Measurements from ENCODE around the gene SPACA1. TPM values are rescaled to one million over a fixed set of nuclear protein-coding genes. Genes with fewer than 3 reads are reported as not detected.
A peak's percentile ranks its signal among the peaks of the same experiment; 100 is the strongest.

The SPACA1 gene
- total RNA-seq, 1 donor from 2014 or later = not detected

GRCh38 chr6:88089708-88090107 is 42.1 kb downstream of the SPACA1 start:
- H3K4me1 Mint-ChIP-seq = no peaks in the 10 kb centered on the region
- Histone ChIP-seq H3K9me3 (ENCODE audit: low read depth) (no peaks in the 10 kb centered on the region), H3K79me2 (ENCODE audit: low read depth) (no peaks in the 10 kb centered on the region), H3K27ac (no peak overlapping the region), H3K4me1 (no peaks in the 10 kb centered on the region), H3F3A (ENCODE audit: low read depth) (no peaks in the 10 kb centered on the region), H3K36me3 (no peaks in the 10 kb centered on the region), H3K4me3 (no peak overlapping the region), H2AFZ (replicated peaks) (peak overlapping the region; percentile 60), H3K27me3 (no peaks in the 10 kb centered on the region), H3K4me2 (no peak overlapping the region), H4K20me1 (ENCODE audit: low read depth) (no peaks in the 10 kb centered on the region), H3K9ac (no peak overlapping the region)
- DNase-seq (ENCODE audit: low spot score) = no peak
- no peak overlapping the region for H3K27ac Mint-ChIP-seq
- no peaks in the 10 kb centered on the region for H3K27me3 Mint-ChIP-seq (ENCODE audit: insufficient read depth, low read depth)
- H3K36me3 Mint-ChIP-seq = no peaks in the 10 kb centered on the region
- TF ChIP-seq, protein P1, sequence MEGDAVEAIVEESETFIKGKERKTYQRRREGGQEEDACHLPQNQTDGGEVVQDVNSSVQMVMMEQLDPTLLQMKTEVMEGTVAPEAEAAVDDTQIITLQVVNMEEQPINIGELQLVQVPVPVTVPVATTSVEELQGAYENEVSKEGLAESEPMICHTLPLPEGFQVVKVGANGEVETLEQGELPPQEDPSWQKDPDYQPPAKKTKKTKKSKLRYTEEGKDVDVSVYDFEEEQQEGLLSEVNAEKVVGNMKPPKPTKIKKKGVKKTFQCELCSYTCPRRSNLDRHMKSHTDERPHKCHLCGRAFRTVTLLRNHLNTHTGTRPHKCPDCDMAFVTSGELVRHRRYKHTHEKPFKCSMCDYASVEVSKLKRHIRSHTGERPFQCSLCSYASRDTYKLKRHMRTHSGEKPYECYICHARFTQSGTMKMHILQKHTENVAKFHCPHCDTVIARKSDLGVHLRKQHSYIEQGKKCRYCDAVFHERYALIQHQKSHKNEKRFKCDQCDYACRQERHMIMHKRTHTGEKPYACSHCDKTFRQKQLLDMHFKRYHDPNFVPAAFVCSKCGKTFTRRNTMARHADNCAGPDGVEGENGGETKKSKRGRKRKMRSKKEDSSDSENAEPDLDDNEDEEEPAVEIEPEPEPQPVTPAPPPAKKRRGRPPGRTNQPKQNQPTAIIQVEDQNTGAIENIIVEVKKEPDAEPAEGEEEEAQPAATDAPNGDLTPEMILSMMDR (IDR thresholded peaks at IDR 0.05) = no peak
- no peak for TF ChIP-seq EZH2phosphoT487 (IDR thresholded peaks at IDR 0.05)
- TF ChIP-seq EZH2 (IDR thresholded peaks at IDR 0.05) = no peak
- no peak overlapping the region for H3K4me3 Mint-ChIP-seq
- H3K9me3 Mint-ChIP-seq = no peaks in the 10 kb centered on the region

GRCh38 chr6:88105741-88106340 is 58.2 kb downstream of the SPACA1 start:
- H3K79me2 ChIP-seq (ENCODE audit: low read depth) = no peaks in the 10 kb centered on the region
- Mint-ChIP-seq H3K36me3 (no peaks in the 10 kb centered on the region), H3K27me3 (ENCODE audit: insufficient read depth, low read depth) (no peaks in the 10 kb centered on the region), H3K9me3 (no peaks in the 10 kb centered on the region), H3K27ac (no peak overlapping the region), H3K4me3 (no peak overlapping the region), H3K4me1 (no peaks in the 10 kb centered on the region)
- H3K27me3 ChIP-seq = no peaks in the 10 kb centered on the region
- H3F3A ChIP-seq (ENCODE audit: low read depth) = no peaks in the 10 kb centered on the region
- TF ChIP-seq EZH2 (IDR thresholded peaks at IDR 0.05) (no peak), EZH2phosphoT487 (IDR thresholded peaks at IDR 0.05) (no peak)
- TF ChIP-seq, protein P1 (IDR thresholded peaks at IDR 0.05) = no peak
- H3K9me3 ChIP-seq (ENCODE audit: low read depth) = no peaks in the 10 kb centered on the region
- no peak overlapping the region for H3K4me2 ChIP-seq
- H4K20me1 ChIP-seq (ENCODE audit: low read depth) = no peaks in the 10 kb centered on the region
- no peak overlapping the region for H3K4me3 ChIP-seq
- H3K9ac ChIP-seq = no peak overlapping the region
- no peaks in the 10 kb centered on the region for H3K4me1 ChIP-seq
- no peaks in the 10 kb centered on the region for H3K36me3 ChIP-seq
- no peak for DNase-seq (ENCODE audit: low spot score)
- no peak overlapping the region for H3K27ac ChIP-seq
- no peak overlapping the region for H2AFZ ChIP-seq (replicated peaks)

- no peaks in the 10 kb centered on the region for H3K4me1 Mint-ChIP-seq
- no peak for TF ChIP-seq EZH2 (IDR thresholded peaks at IDR 0.05)
- TF ChIP-seq EZH2phosphoT487 (IDR thresholded peaks at IDR 0.05) = no peak
- TF ChIP-seq, protein P1 (IDR thresholded peaks at IDR 0.05) = no peak
- no peaks in the 10 kb centered on the region for H3K4me1 ChIP-seq
- no peaks in the 10 kb centered on the region for H3K9me3 ChIP-seq (ENCODE audit: low read depth)
- H3K27ac ChIP-seq = no peak overlapping the region
- H3K9me3 Mint-ChIP-seq = no peaks in the 10 kb centered on the region
- no peak overlapping the region for H3K4me3 ChIP-seq
- no peaks in the 10 kb centered on the region for H3K36me3 ChIP-seq
- H3K4me3 Mint-ChIP-seq = no peak overlapping the region
- no peaks in the 10 kb centered on the region for H4K20me1 ChIP-seq (ENCODE audit: low read depth)
- H3K36me3 Mint-ChIP-seq = no peaks in the 10 kb centered on the region
- H2AFZ ChIP-seq (replicated peaks) = no peak overlapping the region
- H3K79me2 ChIP-seq (ENCODE audit: low read depth) = no peaks in the 10 kb centered on the region
- DNase-seq (ENCODE audit: low spot score) = no peak
- no peaks in the 10 kb centered on the region for H3K27me3 ChIP-seq
- H3K27ac Mint-ChIP-seq = no peak overlapping the region
- no peak overlapping the region for H3K4me2 ChIP-seq
- no peaks in the 10 kb centered on the region for H3K27me3 Mint-ChIP-seq (ENCODE audit: insufficient read depth, low read depth)
- no peaks in the 10 kb centered on the region for H3F3A ChIP-seq (ENCODE audit: low read depth)
- no peak overlapping the region for H3K9ac ChIP-seq
Observed at GRCh38 chr6:88107241-88107640, 59.6 kb downstream of the SPACA1 start.

All from neural progenitor cell (in vitro differentiated cells).